HG03432 (cell line): ENCODE measurements around the gene GREB1.

Experiments
- ATAC-seq: cut with Tn5 transposase; IDR thresholded peaks from one replicate; pipeline ENCODE4 v1.9.1; 2021; ENCODE audit warnings: mild to moderate bottlenecking, moderate library complexity; ENCODE audit not compliant: unreplicated experiment

The GREB1 gene

DNA sequence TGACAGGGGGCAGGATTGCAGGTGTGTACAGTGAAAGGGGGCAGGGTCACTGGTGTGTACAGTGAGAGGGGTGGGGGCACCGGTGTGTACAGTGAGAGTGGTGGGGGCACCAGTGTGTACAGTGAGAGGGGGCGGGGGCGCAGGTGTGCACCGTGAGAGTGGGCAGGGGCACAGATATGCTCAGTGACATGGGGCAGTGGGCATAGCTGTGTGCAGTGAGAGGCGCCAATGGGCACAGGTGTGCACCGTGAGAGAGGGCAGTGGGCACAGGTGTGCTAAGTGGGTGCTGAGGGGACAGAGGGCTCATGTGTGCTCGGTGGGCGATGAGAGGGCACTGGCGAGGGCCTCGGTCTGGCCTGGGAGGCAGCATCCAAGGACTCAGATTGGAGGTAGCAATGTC lies 63.0 kb downstream of the GREB1 start:
- ATAC-seq, result no peak

DNA sequence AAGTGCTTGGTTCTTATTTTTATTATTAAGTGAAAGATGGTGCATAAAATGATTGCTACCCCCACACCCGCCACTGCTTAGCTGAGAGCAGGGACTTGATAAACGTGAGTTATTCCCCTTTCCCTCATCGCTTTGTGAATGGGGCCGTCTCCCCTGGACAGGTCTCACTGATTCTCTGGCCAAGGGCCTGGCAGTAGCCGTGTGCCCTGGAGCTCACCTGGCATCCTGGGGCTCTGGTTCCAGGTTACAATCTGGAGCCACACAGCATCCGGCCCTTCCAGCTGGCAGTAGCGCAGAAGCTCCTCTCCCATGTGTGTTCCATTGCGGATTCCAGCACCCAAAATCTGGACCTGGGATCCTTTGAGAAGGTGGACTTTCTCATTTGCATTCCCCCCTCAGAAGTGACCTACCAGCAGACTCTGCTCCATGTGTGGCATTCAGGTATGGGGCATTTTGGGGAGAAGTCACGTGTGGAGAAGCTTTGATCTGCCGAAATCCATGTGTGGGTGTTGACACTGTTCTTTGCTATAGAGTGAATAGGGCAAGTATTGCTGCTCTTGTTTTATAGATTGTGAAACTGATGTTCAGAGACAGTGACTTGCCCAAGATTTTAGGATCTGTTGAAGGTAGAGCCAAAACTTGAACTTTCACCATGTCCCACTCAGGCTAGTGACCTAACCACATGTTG lies 63.8 kb downstream of the GREB1 start:
- ATAC-seq, result no peak

DNA sequence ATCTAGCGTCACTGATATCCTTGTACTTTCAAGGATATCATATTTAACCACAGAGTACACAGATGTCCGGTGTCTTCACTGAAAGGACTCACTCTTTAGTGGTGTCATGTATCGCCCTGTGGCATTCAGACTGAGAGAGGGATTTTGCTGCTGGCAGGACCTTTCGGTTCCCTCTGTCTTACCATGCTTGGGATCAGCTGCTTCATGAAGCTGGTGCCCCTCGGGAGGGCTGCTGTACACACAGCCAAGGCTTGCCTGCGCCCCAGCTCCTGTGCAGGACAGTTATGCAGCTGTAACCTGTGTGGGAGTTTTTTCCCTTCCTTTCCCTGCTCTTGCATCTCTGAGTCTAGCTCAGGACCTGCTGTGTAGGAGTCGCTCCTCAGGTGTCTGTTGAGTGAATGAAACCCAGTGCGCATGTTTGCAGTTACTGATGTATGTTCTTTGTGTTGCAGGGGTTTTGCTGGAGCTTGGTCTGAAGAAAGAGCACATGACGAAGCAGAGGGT lies 64.4 kb downstream of the GREB1 start:
- ATAC-seq, result no peak

DNA sequence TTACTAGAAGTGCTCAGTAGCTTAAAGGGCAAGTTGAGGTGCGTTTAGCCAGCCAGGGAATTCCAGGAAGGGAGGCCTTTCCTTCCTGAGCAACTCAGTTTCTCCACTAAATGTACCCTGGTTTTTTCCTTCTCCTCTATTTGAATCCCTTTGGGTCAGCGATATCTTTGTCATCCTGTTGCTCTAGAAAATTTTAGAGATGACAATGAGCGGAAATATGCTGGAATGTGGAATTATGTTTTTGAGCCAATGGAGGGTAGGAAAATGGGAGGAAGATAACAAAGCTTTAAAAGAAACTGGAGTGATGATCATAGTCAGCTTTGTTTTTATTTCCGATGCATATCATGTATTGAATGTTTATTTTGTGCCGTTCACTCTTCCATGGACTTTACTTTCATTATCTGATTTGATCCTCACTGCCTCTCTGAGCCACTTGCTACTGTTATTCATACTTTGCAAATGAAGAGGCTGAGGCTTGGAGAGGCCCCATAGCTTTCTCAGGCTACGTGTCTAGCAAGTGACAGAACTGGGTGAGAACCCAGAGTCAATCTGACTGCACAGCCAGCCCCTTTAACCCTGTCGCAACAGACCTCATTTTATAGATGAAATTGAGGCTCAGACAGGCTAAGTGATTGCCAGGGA lies 68.8 kb downstream of the GREB1 start:
- ATAC-seq, result no peak

DNA sequence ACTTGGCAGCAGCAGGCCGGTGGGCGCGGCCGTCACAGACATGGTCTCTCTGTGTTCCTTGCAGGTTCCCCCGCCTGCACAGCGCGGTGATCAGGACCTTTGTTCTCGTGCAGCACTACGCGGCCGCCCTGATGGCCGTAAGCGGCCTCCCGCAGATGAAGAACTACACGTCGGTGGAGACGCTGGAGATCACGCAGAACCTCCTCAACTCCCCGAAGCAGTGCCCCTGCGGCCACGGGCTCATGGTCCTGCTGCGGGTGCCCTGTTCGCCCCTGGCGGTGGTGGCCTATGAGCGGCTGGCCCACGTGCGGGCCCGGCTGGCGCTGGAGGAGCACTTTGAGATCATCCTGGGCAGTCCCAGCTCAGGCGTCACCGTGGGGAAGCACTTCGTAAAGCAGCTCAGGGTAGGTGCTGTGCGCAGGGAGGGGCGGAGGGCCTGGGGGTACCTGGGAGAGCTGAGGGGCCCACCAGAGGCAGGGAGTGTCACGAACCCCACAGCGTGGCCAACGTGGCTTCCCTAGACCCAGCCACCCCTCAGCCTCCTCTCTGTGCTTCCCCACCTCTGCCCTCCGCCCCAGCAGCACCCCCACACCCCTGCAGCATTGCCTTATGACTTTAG lies 76.9 kb downstream of the GREB1 start:
- ATAC-seq, result no peak

DNA sequence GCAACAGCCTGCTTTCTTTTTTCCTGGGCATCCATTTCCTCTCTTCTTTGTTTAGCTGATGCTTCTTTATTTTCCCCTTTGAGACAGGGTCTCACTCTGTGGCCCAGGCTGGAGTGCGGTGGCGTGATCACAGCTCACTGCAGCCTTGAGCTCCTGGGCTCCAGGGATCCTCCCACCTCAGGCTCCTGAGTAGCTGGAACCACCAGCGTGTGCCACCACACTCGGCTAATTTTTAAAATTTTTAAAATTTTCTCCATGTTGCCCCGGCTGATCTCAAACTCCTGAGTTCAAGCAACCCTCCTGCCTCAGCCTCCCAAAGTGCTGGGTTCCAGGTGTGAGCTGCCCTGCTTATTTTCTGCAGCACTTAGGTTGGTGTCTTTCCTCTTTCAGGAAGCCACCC lies 77.4 kb downstream of the GREB1 start:
- no peak for ATAC-seq

DNA sequence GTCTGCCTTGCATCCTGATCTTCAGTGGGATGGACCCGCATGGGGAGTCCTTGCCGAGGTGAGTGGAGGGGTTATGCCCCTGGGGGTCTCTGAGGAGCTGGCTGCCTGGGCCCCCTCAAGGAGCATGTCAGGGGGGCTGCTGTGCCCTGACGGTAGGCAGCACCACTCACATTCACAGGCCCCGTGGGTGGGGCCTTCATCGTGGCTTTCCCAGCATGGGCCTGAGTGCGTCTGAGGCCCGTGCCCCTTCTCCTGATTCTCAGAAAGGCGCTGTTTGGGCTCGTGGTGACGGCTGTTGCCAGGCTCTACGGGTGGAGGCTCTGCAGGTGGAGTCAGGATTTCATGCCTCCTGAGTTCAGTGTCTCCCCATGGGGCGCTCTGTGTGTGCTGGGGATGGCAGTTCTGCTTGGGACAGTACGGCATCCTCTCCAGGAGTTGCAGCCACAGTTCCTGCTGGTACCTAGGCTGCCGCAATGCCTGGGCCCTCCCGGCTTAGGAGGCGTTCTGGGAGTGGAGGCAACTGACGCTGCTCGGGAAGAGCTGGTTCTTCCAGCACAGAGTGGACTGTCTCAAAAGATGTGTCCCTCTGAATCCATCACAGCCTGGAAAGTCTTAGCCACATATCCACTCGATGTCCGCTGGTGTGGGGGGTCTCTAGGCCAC lies 78.8 kb downstream of the GREB1 start:
- ATAC-seq, result no peak

DNA sequence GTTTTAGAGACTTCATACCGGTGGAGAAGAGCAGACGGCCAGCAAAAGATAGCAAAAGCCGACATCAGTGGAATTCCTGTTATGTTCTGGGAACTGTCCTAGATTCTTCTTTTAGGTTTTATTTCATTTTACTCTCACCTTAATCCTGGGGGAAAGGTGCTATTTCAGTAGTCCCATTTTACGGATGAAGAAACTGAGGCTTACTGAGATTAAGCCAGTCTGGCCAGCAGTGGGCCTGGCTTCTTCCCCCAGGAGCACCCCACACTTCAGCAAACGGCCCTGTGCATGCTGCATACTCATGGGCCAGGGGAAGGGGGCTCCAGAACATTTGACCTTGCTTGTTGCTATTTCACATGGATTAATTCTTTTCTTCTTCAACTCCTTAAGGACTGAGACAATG lies 79.5 kb downstream of the GREB1 start:
- ATAC-seq, result no peak

DNA sequence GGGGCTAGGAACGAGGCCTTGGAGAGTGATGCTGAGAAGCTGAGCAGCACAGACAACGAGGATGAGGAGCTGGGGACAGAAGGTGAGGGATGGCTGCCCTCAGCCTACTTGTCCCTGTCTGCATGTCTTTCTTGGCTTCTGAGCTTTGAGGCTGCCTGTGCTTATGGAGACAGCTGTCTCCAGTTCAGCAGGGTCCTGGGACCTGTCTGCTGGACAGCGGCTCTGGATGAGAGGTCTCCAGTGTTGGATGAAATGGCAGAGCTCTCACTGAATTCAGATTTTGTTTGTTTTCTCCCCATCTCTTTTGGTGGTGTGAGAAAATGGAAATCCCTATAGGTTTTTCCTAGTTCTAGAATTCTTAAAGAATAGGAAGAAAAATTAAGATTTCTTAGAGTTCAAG lies 81.4 kb downstream of the GREB1 start:
- no peak for ATAC-seq

DNA sequence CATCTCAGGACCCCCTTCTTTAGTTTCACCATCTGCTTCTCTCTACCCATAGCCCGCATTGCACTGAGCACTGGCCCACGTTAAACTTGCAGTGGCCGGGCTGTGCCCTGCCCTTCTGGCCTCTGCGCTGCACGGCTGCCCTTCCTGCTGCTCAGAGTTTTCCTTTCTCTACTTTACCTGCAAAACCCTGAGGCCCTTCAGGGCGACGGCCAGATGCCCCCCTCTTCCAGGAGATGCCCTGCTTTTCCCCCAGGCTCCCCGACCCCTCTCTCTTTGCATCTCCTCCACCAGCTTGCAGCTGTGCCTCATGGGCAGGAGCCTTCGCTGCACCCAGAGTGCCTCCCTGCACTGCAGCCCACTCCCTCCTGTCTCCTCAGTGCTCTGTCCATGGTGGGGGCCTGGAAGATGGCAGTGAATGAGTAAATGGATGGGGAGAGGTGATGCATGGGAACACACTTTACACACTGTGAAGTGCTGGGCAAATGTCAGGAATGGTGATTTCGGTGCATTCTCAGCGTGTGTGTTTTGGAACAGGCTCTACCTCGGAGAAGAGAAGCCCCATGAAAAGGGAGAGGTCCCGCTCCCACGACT lies 82.3 kb downstream of the GREB1 start:
- ATAC-seq, result no peak

DNA sequence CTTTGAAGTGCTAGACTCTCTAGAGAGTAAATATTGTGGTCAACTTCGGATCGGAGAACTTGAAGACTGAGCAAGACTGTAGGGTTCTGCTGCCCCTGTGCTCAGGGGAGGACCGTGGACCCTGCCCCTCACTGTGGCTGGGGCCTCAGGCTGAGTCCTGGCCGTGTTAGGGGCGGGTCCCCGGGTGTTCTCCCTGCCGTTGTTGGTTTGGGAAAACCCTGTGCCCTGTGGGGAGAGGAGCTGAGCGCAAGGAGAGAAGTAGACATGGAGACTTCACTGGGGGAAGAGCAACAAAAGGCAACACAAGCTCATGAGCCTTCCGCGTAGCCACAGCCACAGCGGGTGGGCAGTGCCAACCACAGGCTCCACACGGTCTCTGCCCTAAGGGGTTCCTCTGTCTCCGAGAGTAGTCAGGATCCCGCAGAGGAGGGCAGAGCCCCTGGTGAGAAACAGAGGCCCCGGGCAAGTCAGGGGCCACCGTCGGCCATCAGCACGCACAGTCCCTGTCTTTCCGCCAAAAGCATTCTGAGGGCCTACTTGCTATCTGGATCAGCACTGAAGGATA lies 83.1 kb downstream of the GREB1 start:
- ATAC-seq, result no peak

DNA sequence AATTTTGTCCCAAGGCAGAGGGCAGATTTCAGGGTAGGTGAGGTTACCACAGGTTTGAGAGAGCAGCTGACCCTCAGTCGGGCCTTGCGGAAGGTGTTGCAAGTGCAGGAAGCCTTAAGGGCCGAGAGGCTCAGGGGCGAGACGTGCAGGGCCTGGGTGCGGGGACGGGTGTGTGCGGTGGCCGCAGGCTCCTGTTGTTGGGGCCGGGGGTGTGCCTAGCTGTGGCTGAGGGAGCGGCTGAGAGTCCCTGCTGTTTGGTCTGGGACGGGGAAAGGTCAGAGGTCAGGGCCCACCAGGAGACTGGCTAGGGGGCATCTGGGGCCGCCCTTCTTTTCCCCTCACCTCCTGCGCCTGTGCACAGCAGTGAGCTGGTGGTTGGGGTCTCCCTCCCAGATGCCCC lies 83.7 kb downstream of the GREB1 start:
- ATAC-seq, result no peak

DNA sequence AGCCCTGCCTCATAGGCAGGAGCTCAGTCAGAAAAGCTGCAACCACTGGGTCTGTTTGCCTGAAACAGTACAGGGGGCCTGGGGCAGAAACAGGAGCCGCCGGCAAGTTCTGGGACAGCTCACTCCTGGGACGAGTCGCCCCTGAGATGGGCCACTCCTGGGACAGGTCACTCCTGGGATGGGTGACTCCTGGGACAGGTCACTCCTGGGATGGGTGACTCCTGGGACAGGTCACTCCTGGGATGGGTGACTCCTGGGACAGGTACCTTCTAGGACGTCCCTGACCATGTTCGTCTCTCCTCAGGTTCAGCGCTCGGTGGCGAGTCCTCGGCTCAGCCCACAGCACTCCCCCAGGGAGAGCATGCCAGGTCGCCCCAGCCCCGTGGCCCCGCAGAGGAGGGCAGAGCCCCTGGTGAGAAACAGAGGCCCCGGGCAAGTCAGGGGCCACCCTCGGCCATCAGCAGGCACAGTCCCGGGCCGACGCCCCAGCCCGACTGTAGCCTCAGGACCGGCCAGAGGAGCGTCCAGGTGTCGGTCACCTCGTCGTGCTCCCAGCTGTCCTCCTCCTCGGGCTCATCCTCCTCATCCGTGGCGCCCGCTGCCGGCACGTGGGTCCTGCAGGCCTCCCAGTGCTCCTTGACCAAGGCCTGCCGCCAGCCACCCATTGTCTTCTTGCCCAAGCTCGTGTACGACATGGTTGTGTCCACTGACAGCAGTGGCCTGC lies 84.3 kb downstream of the GREB1 start:
- no peak for ATAC-seq

DNA sequence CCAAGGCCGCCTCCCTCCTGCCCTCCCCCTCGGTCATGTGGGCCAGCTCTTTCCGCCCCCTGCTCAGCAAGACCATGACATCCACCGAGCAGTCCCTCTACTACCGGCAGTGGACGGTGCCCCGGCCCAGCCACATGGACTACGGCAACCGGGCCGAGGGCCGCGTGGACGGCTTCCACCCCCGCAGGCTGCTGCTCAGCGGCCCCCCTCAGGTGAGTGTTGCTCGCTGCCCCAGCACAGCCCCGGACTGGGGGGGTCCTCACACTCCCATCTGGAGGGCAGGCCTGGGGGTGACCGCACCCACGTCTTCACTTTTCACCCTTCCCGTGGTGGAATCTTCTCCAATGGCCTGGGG lies 84.8 kb downstream of the GREB1 start:
- no peak for ATAC-seq

DNA sequence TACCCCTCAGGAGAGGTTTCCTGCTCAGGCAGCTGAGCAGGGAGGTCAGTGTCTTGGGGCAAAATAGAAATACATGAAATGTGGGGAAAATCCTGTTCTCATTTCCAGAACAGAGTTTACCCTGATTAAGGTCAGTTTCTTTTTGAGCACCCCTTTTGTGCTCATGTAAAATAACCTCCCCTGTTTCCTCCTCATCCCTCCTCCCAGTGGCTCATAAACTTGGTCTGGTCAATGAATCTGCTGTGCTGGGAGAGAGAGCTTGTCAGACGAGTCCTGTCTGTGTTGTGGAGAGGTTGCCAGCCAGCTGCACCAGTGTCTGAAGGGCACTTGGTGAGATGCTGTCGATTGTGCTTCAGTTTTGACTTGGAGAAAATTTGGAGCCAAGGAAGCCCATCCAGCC lies 87.6 kb downstream of the GREB1 start:
- ATAC-seq, result no peak

DNA sequence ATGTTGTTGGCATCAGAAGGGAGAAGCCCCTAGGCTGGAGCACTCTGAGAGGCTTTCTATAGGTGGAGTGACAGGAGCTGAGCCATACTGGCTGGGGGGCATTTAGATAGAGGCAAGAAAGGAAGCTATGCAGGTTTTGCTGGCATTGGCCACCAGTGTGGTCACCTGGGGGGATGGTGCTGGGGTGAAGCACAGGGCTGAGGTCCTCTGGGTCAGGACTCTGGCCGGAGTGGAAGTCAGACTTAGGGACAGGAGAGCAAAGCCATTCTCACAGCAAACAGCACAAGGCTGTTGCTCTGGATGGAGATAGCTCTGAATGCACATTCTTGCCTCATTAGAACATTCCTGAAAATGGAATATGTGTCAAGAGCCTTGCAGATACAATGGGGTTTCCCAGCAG lies 88.8 kb downstream of the GREB1 start:
- ATAC-seq, result no peak

DNA sequence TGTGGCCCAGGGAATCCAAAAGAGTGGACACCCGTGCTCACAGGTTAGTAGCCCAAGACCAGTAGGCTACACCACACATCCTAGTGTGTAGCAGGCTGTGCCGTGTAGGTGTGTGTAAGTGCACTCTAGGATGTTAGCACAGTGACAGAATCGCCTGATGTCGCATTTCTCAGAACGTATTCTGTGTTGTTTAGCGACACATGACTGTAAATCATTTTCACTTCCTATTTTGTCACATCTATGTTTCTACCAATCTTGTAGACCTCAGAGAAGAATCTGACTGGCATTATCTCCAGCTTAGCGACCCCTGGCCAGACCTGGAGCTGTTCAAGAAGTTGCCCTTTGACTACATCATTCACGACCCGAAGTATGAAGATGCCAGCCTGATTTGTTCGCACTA lies 91.0 kb downstream of the GREB1 start:
- ATAC-seq, result no peak

DNA sequence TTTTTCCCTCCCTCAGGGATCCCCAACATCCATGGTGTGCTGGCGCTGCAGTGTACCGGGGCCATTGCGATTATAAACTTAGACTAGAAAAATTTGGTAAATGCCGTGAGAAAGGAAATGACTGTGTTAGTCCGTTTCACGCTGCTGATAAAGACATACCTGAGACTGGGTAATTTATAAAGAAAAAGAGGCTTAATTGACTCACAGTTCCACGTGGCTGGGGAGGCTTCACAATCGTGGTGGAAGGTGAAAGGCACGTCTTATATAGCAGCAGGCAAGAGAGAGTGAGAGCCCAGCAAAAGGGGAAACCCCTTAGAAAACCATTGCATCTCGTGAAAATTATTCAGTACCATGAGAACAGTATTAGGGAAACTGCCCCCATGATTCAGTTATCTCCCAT lies 91.8 kb downstream of the GREB1 start:
- ATAC-seq, result no peak

DNA sequence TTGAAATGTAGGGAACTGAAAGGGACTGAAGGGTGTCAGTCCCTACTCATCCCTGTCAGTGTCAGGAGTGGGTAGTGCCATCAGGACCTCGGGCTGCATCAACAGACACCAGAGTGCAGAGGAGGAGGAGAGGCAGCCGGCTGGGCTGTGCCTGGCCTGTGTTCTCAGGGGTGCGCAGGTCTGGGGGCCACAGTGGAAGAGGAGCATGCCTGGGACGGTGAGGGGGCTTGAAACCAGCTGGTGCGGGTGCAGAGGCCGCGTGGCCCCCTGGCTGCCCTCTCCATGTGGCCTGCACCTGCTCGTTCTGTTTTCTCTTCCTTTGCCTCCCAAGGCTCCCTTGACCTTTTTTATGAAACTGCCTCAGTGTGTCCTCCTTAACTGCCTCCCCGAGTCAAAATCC lies 94.8 kb downstream of the GREB1 start:
- ATAC-seq, result no peak

DNA sequence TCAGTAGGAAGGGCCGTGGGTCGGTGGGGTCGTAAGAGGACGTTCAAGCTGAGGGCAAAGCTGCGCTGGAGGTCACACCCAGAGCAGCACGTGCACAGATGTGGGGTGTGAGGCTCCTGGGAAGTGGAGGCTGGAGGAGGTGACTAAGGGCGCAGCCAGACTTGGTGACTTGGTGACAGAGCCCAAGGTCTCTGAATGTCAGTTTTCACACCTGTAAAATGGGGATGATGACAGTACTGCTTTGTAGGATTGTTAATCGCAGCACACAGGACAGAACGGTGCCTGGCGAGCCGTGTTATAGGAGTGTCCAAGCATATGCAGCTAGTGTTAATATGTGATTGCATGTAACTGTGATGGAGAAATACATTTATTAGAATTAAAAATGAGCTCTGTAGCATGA lies 95.4 kb downstream of the GREB1 start:
- no peak for ATAC-seq

DNA sequence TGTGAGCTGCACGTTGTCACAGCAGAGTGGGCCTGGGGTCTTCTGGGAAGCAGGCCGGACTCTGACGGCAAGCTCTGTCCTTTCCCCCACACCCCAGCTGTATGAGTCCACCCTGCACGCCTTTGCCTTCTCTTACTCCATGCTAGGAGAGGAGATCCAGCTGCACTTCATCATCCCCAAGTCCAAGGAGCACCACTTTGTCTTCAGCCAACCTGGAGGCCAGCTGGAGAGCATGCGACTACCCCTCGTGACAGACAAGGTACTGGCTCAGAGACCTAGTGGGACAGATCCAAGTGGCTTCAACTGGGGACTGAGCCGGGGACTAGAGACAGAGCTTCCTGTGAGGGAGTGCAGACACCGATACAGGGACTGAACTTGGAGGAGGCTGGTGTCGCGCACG lies 96.0 kb downstream of the GREB1 start:
- no peak for ATAC-seq
